Measurements from ENCODE around the gene ANGPTL7.

DNA sequence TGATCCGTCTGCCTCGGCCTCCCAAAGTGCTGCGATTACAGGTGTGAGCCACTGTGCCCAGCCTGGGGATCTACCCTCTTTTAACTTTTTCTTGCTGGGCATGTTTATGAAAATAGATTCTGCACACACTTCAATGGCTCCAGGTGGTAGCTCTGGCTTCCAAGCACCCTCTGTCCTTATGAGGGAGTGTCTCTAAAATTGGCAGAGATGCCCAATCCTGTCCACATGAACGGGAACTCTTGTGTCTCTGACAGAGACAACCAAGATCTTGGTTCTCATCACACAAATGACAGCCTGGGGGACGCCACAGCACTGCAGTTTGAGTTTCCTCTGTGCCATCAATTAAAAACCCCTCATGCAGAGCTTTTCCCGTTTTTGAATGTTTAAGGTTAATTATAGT lies 43.4 kb upstream of the ANGPTL7 start:
- TF ChIP-seq CTCF (IDR thresholded peaks at IDR 0.05; ENCODE audit: borderline replicate concordance, extremely low read depth, low read length, poor library complexity, severe bottlenecking) (no peak), EZH2 (IDR thresholded peaks at IDR 0.05; ENCODE audit: borderline replicate concordance, low read depth, low read length, severe bottlenecking) (no peak)
